Thyroid gland (tissue), 4 donors: ENCODE data around the gene B3GALT2. TPM values are rescaled to one million over a fixed set of nuclear protein-coding genes. Genes with fewer than 3 reads are reported as not detected.

Experiments
- DNase-seq, 2 donors: peaks; one replicate each; pipeline ENCODE4 v3.0.0-alpha.2; 2019
- H3K27ac ChIP-seq, 3 donors: fragments of 200-600 bp; sonication (generic); 1 replicate in 2 of 3; 2 replicates in 1 of 3; pipeline ENCODE4 v1.5.1; 2016 to 2019; ENCODE audit warnings: mild to moderate bottlenecking in 1 of 3, moderate library complexity in 1 of 3
- H3K27me3 ChIP-seq: fragments of 200-600 bp; sonication (generic); one replicate; pipeline ENCODE4 v1.5.1; 2019
- H3K36me3 ChIP-seq, 2 donors: fragments of 200-600 bp; sonication (generic); one replicate each; pipeline ENCODE4 v1.5.1; 2016 to 2019
- H3K4me1 ChIP-seq, 2 donors: fragments of 200-600 bp; sonication (generic); one replicate each; pipeline ENCODE4 v1.5.1; 2017 to 2019
- H3K4me3 ChIP-seq, 3 donors: fragments of 200-600 bp; sonication (generic); replicated peaks in 1 of 3; 1 replicate in 2 of 3; 2 replicates in 1 of 3; pipeline ENCODE4 v1.5.1; 2016; ENCODE audit warnings: mild to moderate bottlenecking in 1 of 3
- H3K9me3 ChIP-seq: fragments of 200-600 bp; sonication (generic); one replicate; pipeline ENCODE4 v1.5.1; 2017
- POLR2A ChIP-seq, 2 donors: fragments of 450-650 bp; IDR thresholded peaks; one replicate each; pipeline ENCODE4 v1.6.1; 2017; ENCODE audit warnings: antibody characterized with exemption in 2 of 2, mild to moderate bottlenecking in 2 of 2, moderate library complexity in 1 of 2
- WGBS, 2 donors: methylation state at CpG; one replicate each; pipeline ENCODE4 v1.1.5; 2017; 5-methylcytosine and 5-hydroxymethylcytosine counted together
- intact Hi-C: fragments of 100-400 bp; cut with DNase I; formaldehyde crosslinking; loops from one replicate; pipeline ENCODE4 v1.15.1; 2023
- total RNA-seq, 4 donors: library from RNA; depleted of rRNA; stranded (reverse); fragments of >200 nt; gene quantifications; one replicate each; pipeline ENCODE4 v1.2.3, GENCODE V29; 2016
- TF ChIP-seq, protein P1 (sequence below), 6 experiments: fragments of 200-600 bp in 3 of 6; fragments of 450-650 bp in 3 of 6; sonication (generic) in 3 of 6; IDR thresholded peaks; one replicate each; pipeline ENCODE4 v1.5.1; 2016 to 2019; ENCODE audit warnings: antibody characterized with exemption in 6 of 6, mild to moderate bottlenecking in 2 of 6, inconsistent platforms in 1 of 6, moderate library complexity in 1 of 6

B3GALT2 gene
- total RNA-seq, 4 donors from 2014 or later = 0.67 to 1.7 (median 1.6) TPM

DNA sequence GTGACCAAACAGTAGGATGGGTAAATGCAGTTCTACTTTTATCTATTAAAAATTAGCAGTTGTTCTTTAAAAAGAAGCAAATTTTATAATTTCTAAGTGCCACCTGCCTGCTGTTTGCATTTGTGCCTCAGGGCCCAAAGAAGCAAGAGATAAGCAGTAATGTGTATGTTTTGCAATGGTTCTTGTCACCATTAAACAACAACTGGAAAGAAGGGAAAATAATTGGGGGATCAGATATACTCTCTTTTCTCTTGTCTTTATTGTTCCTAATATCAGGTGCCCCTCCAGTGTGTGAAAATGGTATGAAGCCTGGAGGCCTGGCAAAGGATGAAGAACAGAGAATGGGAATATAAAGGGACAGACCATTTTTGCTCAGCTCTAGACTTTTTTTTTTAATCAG is 9.6 kb downstream of the B3GALT2 start:
- no peaks in the 10 kb centered on the region for H3K9me3 ChIP-seq
- H3K27ac ChIP-seq = no peak overlapping the region
- no peak for DNase-seq
- H3K36me3 ChIP-seq = no peaks in the 10 kb centered on the region
- H3K27me3 ChIP-seq = no peaks in the 10 kb centered on the region
- TF ChIP-seq, protein P1, sequence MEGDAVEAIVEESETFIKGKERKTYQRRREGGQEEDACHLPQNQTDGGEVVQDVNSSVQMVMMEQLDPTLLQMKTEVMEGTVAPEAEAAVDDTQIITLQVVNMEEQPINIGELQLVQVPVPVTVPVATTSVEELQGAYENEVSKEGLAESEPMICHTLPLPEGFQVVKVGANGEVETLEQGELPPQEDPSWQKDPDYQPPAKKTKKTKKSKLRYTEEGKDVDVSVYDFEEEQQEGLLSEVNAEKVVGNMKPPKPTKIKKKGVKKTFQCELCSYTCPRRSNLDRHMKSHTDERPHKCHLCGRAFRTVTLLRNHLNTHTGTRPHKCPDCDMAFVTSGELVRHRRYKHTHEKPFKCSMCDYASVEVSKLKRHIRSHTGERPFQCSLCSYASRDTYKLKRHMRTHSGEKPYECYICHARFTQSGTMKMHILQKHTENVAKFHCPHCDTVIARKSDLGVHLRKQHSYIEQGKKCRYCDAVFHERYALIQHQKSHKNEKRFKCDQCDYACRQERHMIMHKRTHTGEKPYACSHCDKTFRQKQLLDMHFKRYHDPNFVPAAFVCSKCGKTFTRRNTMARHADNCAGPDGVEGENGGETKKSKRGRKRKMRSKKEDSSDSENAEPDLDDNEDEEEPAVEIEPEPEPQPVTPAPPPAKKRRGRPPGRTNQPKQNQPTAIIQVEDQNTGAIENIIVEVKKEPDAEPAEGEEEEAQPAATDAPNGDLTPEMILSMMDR (IDR thresholded peaks at IDR 0.05) = no peak
- TF ChIP-seq POLR2A (IDR thresholded peaks at IDR 0.05) = no peak
- H3K4me3 ChIP-seq = no peak overlapping the region
- intact Hi-C loops = no loop called here
- peaks cover 30 to 39% of the 10 kb centered on the region in 2 donors for H3K4me1 ChIP-seq

- Histone ChIP-seq H3K27me3 (no peaks in the 10 kb centered on the region), H3K36me3 (no peaks in the 10 kb centered on the region), H3K9me3 (no peaks in the 10 kb centered on the region), H3K4me3 (no peak overlapping the region), H3K27ac (peak overlapping the region in 1 of 3 donors; percentile 18), H3K4me1 (peaks cover 26 to 35% of the 10 kb centered on the region in 2 donors)
- no peak for TF ChIP-seq POLR2A (IDR thresholded peaks at IDR 0.05)
- TF ChIP-seq, protein P1 (IDR thresholded peaks at IDR 0.05) = no peak
- no peak for DNase-seq
- intact Hi-C loops = no loop called here
- WGBS, 2 donors = 40 to 66% methylated on average over 1 of the region's 1 CpG
Measured at GRCh38 chr1:193176113-193176512, 10.3 kb downstream of the B3GALT2 start.

- intact Hi-C loops = no loop called here
- no peaks in the 10 kb centered on the region for H3K9me3 ChIP-seq
- H3K4me3 ChIP-seq = no peak overlapping the region
- H3K4me1 ChIP-seq = peaks cover 0 to 7% of the 10 kb centered on the region in 2 donors
- H3K27me3 ChIP-seq = no peaks in the 10 kb centered on the region
- no peak for DNase-seq
- H3K27ac ChIP-seq = no peak overlapping the region
- TF ChIP-seq POLR2A (IDR thresholded peaks at IDR 0.05) = no peak
- TF ChIP-seq, protein P1 (IDR thresholded peaks at IDR 0.05) = no peak
- peaks cover 3 to 13% of the 10 kb centered on the region in 2 donors for H3K36me3 ChIP-seq
- WGBS, 2 donors = 86 to 87% methylated on average over 2 of the region's 2 CpGs
Measured at GRCh38 chr1:193157360-193157759, 29.1 kb downstream of the B3GALT2 start.

DNA sequence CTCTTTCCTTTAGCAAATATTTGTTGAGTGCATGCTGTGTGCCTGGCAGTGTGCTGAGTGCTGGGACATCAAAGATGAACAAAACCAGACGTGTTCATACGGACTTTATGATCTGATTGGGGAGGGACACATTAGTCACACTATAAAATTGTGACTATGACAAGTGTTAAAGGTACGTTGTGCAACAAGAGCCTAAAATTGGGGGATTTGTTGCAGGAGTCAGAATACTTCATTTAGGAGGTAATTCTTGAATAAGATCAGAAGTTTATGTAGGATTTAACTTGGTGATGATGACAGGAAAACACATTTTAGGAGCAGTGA is 29.6 kb downstream of the B3GALT2 start:
- no peak overlapping the region for H3K4me3 ChIP-seq
- DNase-seq = no peak
- no peaks in the 10 kb centered on the region for H3K27me3 ChIP-seq
- H3K27ac ChIP-seq = no peak overlapping the region
- peaks cover 3 to 13% of the 10 kb centered on the region in 2 donors for H3K36me3 ChIP-seq
- intact Hi-C loops = no loop called here
- WGBS, 2 donors = 89 to 98% methylated on average over 3 of the region's 3 CpGs
- no peaks in the 10 kb centered on the region for H3K9me3 ChIP-seq
- TF ChIP-seq POLR2A (IDR thresholded peaks at IDR 0.05) = no peak
- TF ChIP-seq, protein P1 (IDR thresholded peaks at IDR 0.05) = no peak
- H3K4me1 ChIP-seq = peaks cover 0 to 7% of the 10 kb centered on the region in 2 donors

- Histone ChIP-seq H3K4me3 (no peak overlapping the region), H3K9me3 (no peaks in the 10 kb centered on the region), H3K27me3 (no peaks in the 10 kb centered on the region), H3K27ac (no peak overlapping the region), H3K36me3 (peaks cover 6 to 13% of the 10 kb centered on the region in 2 donors), H3K4me1 (peaks cover 0 to 7% of the 10 kb centered on the region in 2 donors)
- intact Hi-C loops = no loop called here
- 93 to 95% methylated on average over 3 of the region's 3 CpGs for WGBS, 2 donors
- no peak for DNase-seq
- TF ChIP-seq, protein P1 (IDR thresholded peaks at IDR 0.05) = no peak
- TF ChIP-seq POLR2A (IDR thresholded peaks at IDR 0.05) = no peak
Measured at GRCh38 chr1:193156117-193156821, 30.1 kb downstream of the B3GALT2 start.
